HG02938 (cell line): ENCODE measurements around the gene ENOX1.

ENCODE experiments used
- ATAC-seq: cut with Tn5 transposase; IDR thresholded peaks from one replicate; pipeline ENCODE4 v1.9.1; 2021; ENCODE audit warnings: mild to moderate bottlenecking, moderate library complexity; ENCODE audit not compliant: unreplicated experiment

Gene ENOX1

DNA sequence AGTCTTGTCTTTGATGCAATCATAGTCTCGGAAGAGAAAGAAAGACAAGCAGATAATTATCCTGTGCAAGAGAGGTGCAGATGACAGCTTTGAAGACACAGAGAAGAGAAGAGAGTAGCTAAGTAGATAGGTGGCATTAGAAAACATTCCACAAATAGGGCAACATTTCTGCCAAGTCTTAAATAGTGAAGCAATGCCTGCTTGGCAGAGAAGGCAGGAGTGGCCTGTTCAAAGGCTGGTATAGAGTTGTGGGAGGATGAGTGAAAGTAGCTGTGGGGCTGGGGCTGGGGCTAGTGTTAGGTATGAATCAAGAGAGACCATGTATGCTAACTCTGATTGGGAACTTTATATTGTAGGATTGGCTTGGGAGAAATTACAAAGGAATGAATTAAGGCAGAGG is 457.9 kb downstream of the ENOX1 start:
- ATAC-seq, result no peak

DNA sequence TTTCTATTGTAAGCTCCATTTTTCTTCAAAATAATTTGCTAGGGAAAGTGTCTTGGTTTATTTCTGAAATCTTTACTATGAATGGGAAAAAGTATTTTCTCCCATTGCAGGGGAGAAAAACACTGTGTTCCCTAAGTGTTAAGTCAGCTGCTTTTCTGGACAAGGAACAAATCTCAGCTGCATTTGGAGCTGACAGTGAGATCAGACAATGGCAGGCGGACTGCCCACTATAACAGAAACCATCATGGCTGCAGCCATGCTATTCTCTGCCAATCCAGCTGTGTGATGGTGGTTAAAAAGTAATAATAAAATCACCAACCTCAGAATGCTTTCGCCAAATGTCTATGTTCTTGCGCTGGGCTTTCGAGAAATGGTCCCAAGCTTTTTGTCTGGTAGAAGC is 460.7 kb downstream of the ENOX1 start:
- no peak for ATAC-seq

GRCh38 chr13:43325636-43326035 is 461.1 kb downstream of the ENOX1 start:
- ATAC-seq, result no peak

DNA sequence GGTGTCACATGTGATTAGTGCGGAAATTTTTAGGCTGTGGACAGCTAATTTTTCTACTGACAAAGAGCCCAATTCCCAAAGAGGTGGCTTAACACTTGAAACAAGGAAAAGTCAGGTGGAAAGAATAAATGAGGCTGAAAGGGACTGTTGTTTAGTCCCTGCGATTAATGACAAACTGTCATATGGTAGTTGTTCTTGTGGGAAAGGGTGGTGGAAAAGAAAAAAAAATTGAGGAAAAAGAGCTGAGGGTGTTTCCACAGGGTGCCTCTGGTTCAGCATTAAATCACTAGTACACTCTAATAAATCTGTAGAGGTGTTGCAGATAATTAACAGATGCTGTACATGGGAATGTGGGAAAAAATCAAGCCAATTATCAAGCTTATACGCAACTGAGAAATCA is 462.6 kb downstream of the ENOX1 start:
- no peak for ATAC-seq

GRCh38 chr13:43319617-43320444 is 466.9 kb downstream of the ENOX1 start:
- no peak for ATAC-seq

DNA sequence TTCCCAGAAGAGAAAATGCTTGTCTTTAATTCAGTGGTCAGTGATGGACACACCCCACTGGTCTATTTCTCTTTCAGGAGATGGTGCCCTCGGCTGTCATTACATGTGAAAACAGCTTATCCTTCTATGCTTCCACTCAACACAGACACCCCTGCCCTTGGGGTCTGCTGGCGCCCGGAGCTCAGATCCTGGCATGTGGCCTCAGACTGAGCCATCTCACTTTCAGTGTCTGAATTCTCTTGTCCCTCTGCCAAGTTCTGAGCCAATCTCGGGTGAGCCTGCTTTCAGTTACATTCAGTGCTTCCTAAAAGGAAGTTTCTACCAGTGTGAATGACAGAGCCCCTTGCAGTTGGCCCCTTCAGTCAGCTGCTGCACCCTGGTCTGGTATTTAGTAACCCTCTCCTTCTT is 469.8 kb downstream of the ENOX1 start:
- no peak for ATAC-seq

DNA sequence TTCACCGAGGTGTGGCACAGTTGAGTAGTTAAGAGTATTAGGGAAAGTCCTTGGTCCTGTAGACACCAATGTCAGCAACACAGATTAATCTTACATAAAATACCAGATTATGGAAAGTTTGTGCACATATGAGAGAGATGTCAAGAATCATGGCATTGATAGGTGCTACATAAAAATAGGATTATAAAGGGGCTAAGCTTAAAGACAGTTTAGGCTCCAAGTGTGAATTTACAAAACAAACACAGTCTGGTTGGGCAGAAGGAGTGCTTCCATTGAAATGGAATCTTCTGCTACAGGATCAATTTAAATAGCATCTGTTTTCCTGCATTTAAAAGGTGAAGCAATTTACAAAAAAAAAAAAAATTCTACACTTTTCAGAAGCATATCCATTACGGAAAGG is 470.5 kb downstream of the ENOX1 start:
- ATAC-seq, result no peak

GRCh38 chr13:43315522-43315921 is 471.2 kb downstream of the ENOX1 start:
- no peak for ATAC-seq

- ATAC-seq, result no peak
These were observed 477.5 kb downstream of the ENOX1 start for GRCh38 chr13:43309311-43309710.

- ATAC-seq, result peak; percentile 83
These were observed 478.8 kb downstream of the ENOX1 start for GRCh38 chr13:43307921-43308433.

DNA sequence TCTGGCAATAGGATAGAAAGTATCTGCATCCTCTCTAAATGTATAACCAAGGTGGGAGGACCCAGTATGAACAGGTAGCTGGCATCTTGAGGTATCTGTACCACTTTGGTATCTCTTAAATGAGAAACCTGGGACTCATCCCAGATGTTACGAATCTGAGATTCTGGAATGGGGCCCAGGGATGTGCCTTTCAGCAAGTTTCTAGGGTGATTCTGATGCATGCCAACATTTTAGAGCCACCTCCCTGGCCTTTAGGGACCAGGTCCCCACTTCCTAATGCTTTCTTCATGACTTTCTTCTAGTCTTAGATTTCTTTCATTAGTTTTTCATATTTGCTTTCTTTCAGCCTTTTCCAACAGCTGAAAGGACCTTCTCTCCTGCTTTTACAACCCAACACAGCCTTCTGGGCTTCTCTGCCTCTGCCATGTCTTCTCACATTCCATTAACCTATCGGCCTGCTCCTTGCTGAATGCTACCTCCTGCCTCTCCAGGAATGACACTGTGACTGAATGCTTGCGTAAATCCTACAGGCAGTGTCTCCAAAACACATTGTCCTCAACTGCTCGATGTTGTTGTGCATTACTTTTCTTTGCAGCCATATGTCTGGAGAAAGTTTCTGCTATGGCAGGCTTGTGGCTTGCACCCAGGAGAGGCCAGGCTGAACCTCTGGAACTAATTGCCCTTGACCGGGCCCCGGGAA is 479.4 kb downstream of the ENOX1 start:
- no peak for ATAC-seq

- no peak for ATAC-seq
These were observed 480.4 kb downstream of the ENOX1 start for GRCh38 chr13:43306372-43306771.

DNA sequence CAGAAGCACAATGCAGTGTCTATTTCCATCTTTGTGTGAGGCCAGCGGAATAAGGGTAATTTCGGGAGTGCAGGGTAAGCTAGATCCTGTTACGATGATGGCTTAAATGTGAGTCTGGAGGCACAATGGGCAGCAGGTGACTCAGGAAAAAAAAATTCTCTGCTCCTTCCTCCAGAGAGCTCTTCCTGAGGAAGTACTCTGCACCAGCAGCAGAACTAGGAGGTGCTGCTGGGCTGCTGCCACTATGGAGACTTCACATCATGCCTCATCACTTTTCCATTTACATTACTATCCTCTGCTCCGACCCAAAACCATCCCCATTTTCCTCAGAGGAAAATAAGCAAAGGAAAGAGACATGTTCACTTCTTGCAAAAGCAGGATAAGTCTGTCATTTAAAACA is 481.4 kb downstream of the ENOX1 start:
- no peak for ATAC-seq

DNA sequence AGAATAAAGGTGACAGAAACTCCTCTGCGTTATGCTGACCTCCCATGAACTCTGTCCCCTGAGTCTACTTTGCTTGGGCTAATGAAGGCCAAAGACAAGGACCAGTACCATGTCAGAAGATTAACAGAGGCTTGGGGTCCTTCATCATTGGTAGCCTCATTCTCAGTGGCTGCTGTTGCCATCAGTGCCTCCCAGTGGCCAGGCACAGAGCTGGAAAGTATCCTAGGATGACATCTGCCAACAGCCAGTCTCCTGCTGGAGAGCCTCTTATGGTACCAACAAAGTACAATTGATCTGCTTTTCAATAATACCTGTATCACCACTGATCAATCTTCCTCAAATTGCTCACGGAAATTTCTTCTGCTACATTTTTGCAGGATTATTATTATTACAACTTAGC is 481.8 kb downstream of the ENOX1 start:
- ATAC-seq, result no peak

GRCh38 chr13:43304449-43304848 is 482.3 kb downstream of the ENOX1 start:
- ATAC-seq, result no peak

GRCh38 chr13:43303033-43303729 is 483.6 kb downstream of the ENOX1 start:
- ATAC-seq, result no peak

DNA sequence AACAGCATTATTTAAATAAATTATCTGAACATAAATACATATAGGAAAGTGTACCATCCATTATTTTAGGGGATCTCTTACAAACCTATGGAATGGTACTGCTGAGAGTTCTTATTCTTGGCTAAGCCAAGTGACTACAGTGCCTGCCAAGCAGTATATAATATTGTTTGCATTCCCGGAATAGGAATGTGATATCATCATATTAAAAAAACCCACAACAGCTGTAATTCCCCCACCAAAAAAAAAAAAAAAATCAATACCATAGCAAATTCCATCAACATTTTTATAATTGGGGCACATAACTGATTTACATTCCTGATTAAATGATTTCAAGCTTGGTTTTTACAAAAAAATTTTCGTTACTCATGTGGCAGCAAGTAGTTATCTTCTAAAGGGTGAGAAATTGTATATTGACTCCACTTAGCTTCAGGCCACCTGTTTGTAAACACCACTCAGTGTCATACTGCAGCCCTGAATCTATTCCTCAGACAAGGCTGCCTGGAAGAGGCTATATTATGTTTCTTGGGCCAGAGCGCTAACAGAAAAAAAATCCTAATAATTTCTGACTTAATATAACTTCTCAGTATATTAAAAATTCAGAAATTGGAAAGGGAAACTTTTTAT is 485.3 kb downstream of the ENOX1 start:
- ATAC-seq, result no peak

DNA sequence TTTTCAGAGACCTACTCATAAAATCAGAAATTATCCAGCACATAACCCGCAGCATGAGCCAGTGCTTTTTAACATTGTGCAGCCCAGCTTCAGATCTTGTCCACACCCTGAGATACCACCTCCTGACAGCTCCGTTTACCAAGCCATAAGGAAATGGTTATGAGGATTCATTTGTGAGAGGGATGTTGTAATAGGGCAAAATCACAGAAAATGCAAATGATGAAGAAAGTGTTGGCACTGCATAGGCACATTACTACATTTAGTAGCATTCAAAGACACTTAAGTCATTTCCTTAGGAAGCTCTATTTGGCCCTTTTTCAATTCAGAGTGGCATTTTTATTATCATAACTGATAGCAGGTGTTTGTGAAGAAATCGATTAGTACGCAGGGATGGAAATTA is 485.9 kb downstream of the ENOX1 start:
- no peak for ATAC-seq

DNA sequence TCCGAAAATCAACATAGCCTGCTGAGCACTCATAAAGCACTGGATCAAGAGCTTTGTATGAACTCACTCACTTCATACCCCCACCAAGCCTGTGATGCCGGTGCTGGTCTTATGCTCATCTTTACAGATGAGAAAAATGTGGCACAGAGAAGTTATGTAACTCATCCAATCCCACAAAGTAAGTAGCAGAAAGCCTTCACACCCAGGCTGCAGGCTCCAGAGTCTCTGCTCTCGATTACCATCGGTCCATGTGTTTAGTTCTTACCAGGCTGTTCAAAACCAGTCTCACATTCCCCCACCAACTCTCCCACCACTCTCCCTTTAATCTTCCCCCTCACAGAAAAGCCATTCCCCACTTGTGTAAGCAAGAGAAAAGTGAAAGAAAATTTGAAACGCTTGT is 487.4 kb downstream of the ENOX1 start:
- ATAC-seq, result no peak

- ATAC-seq, result no peak
These were observed 488.0 kb downstream of the ENOX1 start for GRCh38 chr13:43298816-43299215.
